ENCODE results near the gene KLHL9. TPM values are rescaled to one million over a fixed set of nuclear protein-coding genes. Genes with fewer than 3 reads are reported as not detected.

The KLHL9 gene
- total and polyA plus RNA-seq, 2 donors (not counting 1 experiment from before 2014, with no cell fraction given), result 33.5 to 37.5 TPM

DNA sequence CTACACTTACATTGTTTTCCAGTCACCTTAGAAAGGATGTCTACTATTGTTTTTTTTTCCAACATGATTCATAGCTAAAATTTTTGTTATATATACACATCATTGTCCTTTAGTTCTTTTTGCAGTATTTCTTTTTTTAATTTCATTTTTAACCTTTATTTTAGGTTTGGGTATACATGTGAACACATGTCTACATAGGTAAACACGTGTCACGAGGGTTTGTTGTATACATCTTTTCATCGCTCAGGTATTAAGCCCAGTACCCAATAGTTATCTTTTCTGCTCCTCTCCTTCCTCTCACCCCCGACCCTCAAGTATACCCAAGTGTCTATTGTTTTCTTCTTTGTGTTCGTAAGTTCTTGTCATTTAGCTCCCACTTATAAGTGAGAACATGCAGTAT lies 49.1 kb downstream of the KLHL9 start:
- TF ChIP-seq, protein P1, sequence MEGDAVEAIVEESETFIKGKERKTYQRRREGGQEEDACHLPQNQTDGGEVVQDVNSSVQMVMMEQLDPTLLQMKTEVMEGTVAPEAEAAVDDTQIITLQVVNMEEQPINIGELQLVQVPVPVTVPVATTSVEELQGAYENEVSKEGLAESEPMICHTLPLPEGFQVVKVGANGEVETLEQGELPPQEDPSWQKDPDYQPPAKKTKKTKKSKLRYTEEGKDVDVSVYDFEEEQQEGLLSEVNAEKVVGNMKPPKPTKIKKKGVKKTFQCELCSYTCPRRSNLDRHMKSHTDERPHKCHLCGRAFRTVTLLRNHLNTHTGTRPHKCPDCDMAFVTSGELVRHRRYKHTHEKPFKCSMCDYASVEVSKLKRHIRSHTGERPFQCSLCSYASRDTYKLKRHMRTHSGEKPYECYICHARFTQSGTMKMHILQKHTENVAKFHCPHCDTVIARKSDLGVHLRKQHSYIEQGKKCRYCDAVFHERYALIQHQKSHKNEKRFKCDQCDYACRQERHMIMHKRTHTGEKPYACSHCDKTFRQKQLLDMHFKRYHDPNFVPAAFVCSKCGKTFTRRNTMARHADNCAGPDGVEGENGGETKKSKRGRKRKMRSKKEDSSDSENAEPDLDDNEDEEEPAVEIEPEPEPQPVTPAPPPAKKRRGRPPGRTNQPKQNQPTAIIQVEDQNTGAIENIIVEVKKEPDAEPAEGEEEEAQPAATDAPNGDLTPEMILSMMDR (conservative IDR thresholded peaks at IDR 0.05 in 1 of 2, IDR thresholded peaks at IDR 0.05 in 1 of 2; ENCODE audit: low read depth in 1 of 2, low read length in 2 of 2), result no peak
- no peak for TF ChIP-seq EZH2 (IDR thresholded peaks at IDR 0.05; ENCODE audit: low read length, missing control alignments)
- Histone ChIP-seq H4K20me1 (ENCODE audit: control insufficient read depth, extremely low read depth, insufficient read depth, low read length) (no peaks in the 10 kb centered on the region), H3K79me2 (ENCODE audit: control insufficient read depth, insufficient read depth, low read length) (no peaks in the 10 kb centered on the region), H3K27me3 (ENCODE audit: control insufficient read depth, insufficient read depth, low read length) (no peaks in the 10 kb centered on the region), H3K9ac (ENCODE audit: insufficient read depth, low read length) (no peak overlapping the region), H3K4me2 (ENCODE audit: extremely low read depth, insufficient read depth, low read length) (no peak overlapping the region), H3K4me1 (ENCODE audit: control insufficient read depth, extremely low read depth, insufficient read depth, low read length) (no peaks in the 10 kb centered on the region), H2AFZ (ENCODE audit: low read length) (no peak overlapping the region), H3K36me3 (ENCODE audit: control insufficient read depth, insufficient read depth, low read length) (no peaks in the 10 kb centered on the region), H3K4me3 (replicated peaks in 1 of 4; ENCODE audit: control extremely low read depth in 1 of 4, insufficient read depth in 1 of 4, low read depth in 3 of 4, low read length in 4 of 4) (no peak overlapping the region), H3K27ac (ENCODE audit: insufficient read depth, low read length) (no peak overlapping the region), H3K9me3 (ENCODE audit: control insufficient read depth, insufficient read depth, low read depth, low read length) (no peaks in the 10 kb centered on the region)
- no peak for DNase-seq (ENCODE audit: low read depth in 2 of 2)

DNA sequence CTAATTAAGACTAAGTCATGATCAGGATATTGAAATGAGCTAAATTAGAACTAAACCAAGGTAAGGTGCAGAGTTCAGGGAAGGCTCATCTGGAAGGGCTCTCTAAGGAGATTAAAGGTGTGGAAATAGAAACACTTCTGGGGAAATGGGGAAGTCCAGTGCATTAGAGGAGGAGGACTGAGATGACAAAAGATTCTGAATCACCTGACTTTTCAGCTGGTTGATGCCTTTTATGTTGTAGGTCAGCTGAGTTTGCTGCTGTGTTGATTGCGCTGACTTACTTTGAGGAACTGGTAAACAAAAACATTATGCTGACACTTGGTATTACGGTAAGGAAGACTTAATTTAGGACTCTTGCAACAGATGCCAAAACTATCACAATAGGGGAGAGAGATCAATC lies 53.9 kb downstream of the KLHL9 start:
- H3K4me1 ChIP-seq (ENCODE audit: control insufficient read depth, extremely low read depth, insufficient read depth, low read length), result no peaks in the 10 kb centered on the region
- H2AFZ ChIP-seq (ENCODE audit: low read length), result no peak overlapping the region
- H3K36me3 ChIP-seq (ENCODE audit: control insufficient read depth, insufficient read depth, low read length), result no peaks in the 10 kb centered on the region
- H3K27me3 ChIP-seq (ENCODE audit: control insufficient read depth, insufficient read depth, low read length), result no peaks in the 10 kb centered on the region
- H3K9ac ChIP-seq (ENCODE audit: insufficient read depth, low read length), result no peak overlapping the region
- no peak overlapping the region for H3K27ac ChIP-seq (ENCODE audit: insufficient read depth, low read length)
- DNase-seq (ENCODE audit: low read depth in 2 of 2), result no peak
- TF ChIP-seq EZH2 (IDR thresholded peaks at IDR 0.05; ENCODE audit: low read length, missing control alignments), result no peak
- TF ChIP-seq, protein P1 (conservative IDR thresholded peaks at IDR 0.05 in 1 of 2, IDR thresholded peaks at IDR 0.05 in 1 of 2; ENCODE audit: low read depth in 1 of 2, low read length in 2 of 2), result no peak
- no peak overlapping the region for H3K4me3 ChIP-seq (replicated peaks in 1 of 4; ENCODE audit: control extremely low read depth in 1 of 4, insufficient read depth in 1 of 4, low read depth in 3 of 4, low read length in 4 of 4)
- H4K20me1 ChIP-seq (ENCODE audit: control insufficient read depth, extremely low read depth, insufficient read depth, low read length), result no peaks in the 10 kb centered on the region
- no peaks in the 10 kb centered on the region for H3K79me2 ChIP-seq (ENCODE audit: control insufficient read depth, insufficient read depth, low read length)
- H3K4me2 ChIP-seq (ENCODE audit: extremely low read depth, insufficient read depth, low read length), result no peak overlapping the region
- no peaks in the 10 kb centered on the region for H3K9me3 ChIP-seq (ENCODE audit: control insufficient read depth, insufficient read depth, low read depth, low read length)

Other genes with a start within 250 kb of the KLHL9 start
- not detected in 2 replicates for gene IFNW1, start 193.6 kb downstream of the KLHL9 start, total RNA-seq
- not detected in 2 replicates for gene IFNW1, start 193.6 kb downstream of the KLHL9 start, polyA plus RNA-seq
- not detected in 2 replicates for gene IFNA21, start 168.7 kb downstream of the KLHL9 start, total RNA-seq
- not detected in 2 replicates for gene IFNA21, start 168.7 kb downstream of the KLHL9 start, polyA plus RNA-seq
- gene IFNA4, start 147.8 kb downstream of the KLHL9 start, total RNA-seq, result not detected in 2 replicates
- not detected in 2 replicates for gene IFNA4, start 147.8 kb downstream of the KLHL9 start, polyA plus RNA-seq
- gene IFNA7, start 133.2 kb downstream of the KLHL9 start, total RNA-seq, result not detected in 2 replicates
- gene IFNA7, start 133.2 kb downstream of the KLHL9 start, polyA plus RNA-seq, result not detected in 2 replicates
- gene IFNA10, start 128.3 kb downstream of the KLHL9 start, total RNA-seq, result not detected in 2 replicates
- gene IFNA10, start 128.3 kb downstream of the KLHL9 start, polyA plus RNA-seq, result not detected in 2 replicates
- not detected in 2 replicates for gene IFNA16, start 118.1 kb downstream of the KLHL9 start, total RNA-seq
- not detected in 2 replicates for gene IFNA16, start 118.1 kb downstream of the KLHL9 start, polyA plus RNA-seq
- not detected in 2 replicates for gene IFNA17, start 107.2 kb downstream of the KLHL9 start, total RNA-seq
- gene IFNA17, start 107.2 kb downstream of the KLHL9 start, polyA plus RNA-seq, result not detected in 2 replicates
- not detected in 2 replicates for gene IFNA14, start 95.4 kb downstream of the KLHL9 start, total RNA-seq
- not detected in 2 replicates for gene IFNA14, start 95.4 kb downstream of the KLHL9 start, polyA plus RNA-seq
- gene IFNA5, start 30.1 kb downstream of the KLHL9 start, total RNA-seq, result not detected in 2 replicates
- not detected in 2 replicates for gene IFNA5, start 30.1 kb downstream of the KLHL9 start, polyA plus RNA-seq
- gene IFNA6, start 15.5 kb upstream of the KLHL9 start, total RNA-seq, result not detected in 2 replicates
- gene IFNA6, start 15.5 kb upstream of the KLHL9 start, polyA plus RNA-seq, result not detected in 2 replicates
- gene IFNA13, start 32.7 kb upstream of the KLHL9 start, total RNA-seq, result not detected in 2 replicates
- gene IFNA13, start 32.7 kb upstream of the KLHL9 start, polyA plus RNA-seq, result not detected in 2 replicates
- gene IFNA2, start 50.0 kb upstream of the KLHL9 start, total RNA-seq, result not detected in 2 replicates
- gene IFNA2, start 50.0 kb upstream of the KLHL9 start, polyA plus RNA-seq, result not detected in 2 replicates
- gene IFNA8, start 73.7 kb upstream of the KLHL9 start, total RNA-seq, result not detected in 2 replicates
- not detected in 2 replicates for gene IFNA8, start 73.7 kb upstream of the KLHL9 start, polyA plus RNA-seq
- not detected in 2 replicates for gene IFNA1, start 105.0 kb upstream of the KLHL9 start, total RNA-seq
- gene IFNA1, start 105.0 kb upstream of the KLHL9 start, polyA plus RNA-seq, result not detected in 2 replicates
- gene IFNE, start 146.9 kb upstream of the KLHL9 start, total RNA-seq, result 3.9 and 6.6 TPM in 2 replicates
- gene IFNE, start 146.9 kb upstream of the KLHL9 start, polyA plus RNA-seq, result 0.15 and 0.40 TPM in 2 replicates